Tibial nerve (tissue), 4 donors: ENCODE data around the gene TOP2A.

Experiments used
- CTCF ChIP-seq, 5 experiments: fragments of 200-600 bp in 3 of 5; fragments of 450-650 bp in 2 of 5; sonication (generic) in 3 of 5; IDR thresholded peaks; one replicate each; pipeline ENCODE4 v1.5.1; 2016 to 2019; ENCODE audit warnings: antibody characterized with exemption in 5 of 5, mild to moderate bottlenecking in 3 of 5, moderate library complexity in 2 of 5
- EP300 ChIP-seq, 2 donors: sonication (generic); formaldehyde crosslinking; IDR thresholded peaks; one replicate each; pipeline ENCODE4 v1.6.1; 2017; ENCODE audit warnings: antibody characterized with exemption in 2 of 2, mild to moderate bottlenecking in 1 of 2
- POLR2A ChIP-seq, 2 donors: fragments of 450-650 bp; IDR thresholded peaks; one replicate each; pipeline ENCODE4 v1.6.1; 2017; ENCODE audit warnings: antibody characterized with exemption in 2 of 2, mild to moderate bottlenecking in 2 of 2, moderate library complexity in 2 of 2

DNA sequence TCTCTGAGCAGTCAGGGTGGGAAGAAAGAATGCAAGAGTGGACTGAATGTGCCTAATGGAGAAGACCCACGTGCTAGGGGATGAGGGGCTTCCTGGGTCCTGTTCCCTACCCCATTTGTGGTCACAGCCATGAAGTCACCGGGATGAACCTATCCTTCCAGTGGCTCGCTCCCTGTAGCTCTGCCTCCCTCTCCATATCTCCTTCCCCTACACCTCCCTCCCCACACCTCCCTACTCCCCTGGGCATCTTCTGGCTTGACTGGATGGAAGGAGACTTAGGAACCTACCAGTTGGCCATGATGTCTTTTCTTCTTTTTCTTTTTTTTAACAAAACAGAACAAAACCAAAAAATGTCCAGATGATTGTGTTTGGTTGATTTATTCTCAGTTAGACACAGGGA is 39.7 kb upstream of the TOP2A start:
- TF ChIP-seq POLR2A (IDR thresholded peaks at IDR 0.05) (no peak), CTCF (IDR thresholded peaks at IDR 0.05) (no peak), EP300 (IDR thresholded peaks at IDR 0.05) (no peak)
